ENCODE data around the gene NDFIP1.
A peak's percentile ranks its signal among the peaks of the same experiment; 100 is the strongest.

Gene NDFIP1

DNA sequence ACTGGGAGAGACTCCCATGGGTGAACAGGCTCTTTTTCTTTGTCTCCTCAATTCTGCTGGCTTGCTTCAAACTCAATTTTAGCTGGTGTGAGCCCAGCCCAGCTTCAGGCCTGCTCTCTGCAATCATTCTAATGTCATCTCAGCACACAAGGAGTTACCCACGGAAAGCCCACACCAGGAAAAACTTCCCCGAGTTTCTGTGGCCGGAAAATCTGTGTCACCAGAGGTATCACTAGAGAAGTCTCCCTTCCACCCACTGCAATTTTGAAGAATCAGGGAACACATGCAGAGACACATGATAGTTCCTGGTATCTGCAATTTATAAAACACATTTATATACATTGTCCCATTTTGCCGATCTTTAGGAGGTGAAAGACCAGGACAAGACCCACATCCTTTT is 13.5 kb upstream of the NDFIP1 start:
- no peak for DNase-seq

DNA sequence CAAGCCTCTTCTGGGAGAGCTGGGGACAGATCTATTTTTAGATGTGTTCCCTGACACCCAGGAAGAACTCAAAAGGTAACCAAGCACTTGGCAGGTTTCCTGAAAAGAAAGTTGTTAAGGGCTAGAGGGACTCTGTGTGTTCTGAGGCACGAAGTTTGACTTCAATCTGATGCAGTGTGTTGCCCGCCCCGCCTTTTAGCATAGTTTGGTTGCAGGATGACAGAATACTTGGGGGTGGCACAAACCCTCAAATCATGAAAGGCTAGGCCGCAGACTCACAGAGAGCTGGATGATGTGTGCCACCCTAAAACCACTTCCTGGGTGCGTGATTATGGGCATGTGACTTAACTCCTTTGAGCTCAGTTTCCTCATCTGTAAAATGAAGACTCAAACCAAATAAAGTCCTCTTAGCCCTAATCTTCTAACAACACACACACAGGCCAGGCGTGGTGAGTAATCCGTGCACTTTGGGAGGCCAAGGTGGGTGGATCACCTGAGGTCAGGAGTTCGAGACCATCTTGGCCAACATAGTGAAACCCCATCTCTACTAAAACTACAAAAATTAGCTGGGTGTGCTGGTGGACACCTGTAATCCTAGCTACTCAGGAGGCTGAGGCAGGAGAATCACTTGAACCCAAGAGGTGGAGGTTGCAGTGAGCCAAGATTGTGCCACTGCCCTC is 12.8 kb upstream of the NDFIP1 start:
- no peak for DNase-seq

DNA sequence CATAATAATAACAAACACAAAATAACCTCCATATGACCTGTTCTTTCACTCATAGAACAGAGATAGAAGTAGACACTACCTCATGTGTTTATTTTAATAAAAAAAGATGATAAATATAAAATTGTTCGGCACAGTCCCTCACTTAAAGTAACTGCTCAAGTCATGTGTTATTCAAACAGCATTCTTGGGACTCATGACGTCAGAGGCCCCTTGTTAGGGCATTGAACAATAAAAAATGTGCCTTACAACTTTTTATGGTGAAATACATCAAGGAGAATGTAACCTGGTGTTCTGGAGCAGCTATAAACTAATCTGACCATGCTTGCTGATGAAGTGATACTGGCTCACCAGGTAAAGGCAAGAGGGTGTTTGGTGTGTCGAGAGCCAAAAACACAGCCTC is 12.2 kb upstream of the NDFIP1 start:
- DNase-seq = peak; percentile 20

DNA sequence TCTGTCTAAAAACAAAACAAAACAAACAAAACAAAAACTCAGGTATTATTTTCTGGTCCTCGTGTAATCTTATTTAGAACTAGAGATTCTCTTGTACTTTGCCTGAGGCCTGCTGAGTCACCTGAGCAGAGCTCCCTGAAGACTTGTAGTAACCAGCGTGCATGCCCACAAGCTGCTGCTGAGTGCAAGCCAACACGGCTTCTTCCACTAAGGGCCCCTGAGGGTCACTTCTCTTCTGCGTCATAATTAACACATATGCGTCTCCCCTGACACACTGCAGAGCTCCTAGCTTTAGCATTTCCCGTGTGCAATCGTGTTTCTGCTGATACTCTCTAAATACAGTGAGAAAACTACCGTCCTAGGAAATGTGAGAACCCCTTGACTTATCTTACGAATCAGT is 10.9 kb upstream of the NDFIP1 start:
- DNase-seq = no peak

DNA sequence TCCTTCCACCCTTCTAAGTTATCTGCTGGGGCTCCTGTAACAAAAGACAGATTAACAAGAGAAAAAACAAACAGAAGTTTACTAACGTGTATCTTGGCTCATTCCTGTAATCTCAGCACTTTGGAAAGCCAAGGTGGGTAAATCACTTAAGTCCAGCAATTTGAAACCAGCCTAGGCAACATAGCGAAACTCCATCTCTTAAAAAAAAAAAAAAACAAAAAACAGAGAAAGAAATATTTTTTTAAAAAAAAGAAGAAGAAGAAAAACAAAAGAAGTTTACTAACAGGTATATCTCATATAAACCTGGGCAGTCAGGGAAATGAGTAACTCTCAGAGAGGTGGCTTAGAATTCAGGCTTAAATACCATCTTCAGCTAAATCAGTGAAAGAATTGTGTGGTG is 10.3 kb upstream of the NDFIP1 start:
- DNase-seq = no peak

DNA sequence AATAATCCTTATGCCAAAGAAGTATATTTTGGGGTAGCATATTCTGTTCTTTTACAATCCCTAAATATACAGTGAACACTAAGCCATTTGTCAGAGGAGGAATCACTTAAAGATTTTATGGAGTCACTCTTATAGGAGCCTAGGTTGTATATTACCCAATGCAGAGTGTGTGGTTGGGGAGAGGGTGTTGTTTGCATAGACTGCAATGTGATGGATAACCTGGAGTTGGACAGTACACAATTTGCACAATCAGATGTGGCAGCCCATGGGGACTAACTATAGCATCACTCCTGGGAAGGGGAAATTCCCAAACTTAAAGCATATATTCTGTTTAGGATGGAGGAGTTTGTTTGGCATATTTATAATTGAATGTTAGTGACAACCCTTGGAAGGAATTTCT is 9.6 kb upstream of the NDFIP1 start:
- DNase-seq = no peak

DNA sequence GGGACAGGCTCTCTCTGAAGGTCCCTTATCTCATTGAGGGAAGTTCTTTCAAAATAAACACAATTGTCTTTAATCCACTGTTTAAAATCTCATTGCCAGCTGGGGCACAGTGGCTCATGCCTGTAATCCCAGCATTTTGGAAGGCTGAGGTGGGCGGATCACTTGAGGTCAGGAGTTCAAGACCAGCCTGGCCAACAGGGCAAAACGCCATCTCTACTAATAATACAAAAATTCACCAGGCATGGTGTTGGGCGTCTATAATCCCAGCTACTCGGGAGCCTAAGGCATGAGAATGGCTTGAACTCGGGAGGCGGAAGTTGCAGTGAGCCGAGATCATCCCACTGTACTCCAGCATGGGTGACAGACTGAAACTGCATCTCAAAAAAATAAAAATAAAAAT is 8.3 kb upstream of the NDFIP1 start:
- no peak for DNase-seq

DNA sequence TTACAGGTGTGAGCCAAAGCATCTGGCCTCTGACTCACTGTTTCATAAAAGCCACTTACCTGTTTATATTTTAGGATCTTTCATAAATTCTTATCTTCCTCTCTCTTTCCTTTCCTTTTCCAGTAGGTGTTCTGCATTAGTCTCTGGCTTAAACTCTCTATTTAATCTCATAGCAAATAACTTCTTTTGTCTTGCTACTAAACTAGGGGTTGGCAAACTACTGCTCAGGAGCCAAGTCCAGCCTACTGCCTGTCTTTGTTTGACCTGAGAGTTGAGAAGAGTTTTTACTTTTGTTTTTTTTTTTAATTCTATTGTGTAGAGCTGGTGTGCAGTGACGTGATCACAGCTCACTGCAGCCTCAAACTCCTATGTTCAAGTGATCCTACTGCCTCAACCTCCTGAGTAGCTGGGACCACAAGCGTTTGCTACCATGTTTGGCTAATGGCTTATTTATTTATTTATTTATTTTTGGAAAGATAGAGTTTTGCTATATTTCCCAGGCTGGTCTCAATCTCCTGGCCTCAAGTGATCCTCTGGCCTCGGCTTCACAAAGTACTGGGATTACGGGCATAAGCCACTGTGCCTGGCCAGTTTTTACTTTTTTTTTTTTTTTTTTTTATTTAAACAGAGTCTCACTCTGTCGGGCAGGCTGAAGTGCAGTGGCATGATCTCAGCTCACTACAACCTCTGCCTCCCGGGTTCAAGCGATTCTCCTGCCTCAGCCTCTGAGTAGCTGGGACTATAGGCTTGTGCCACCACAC is 5.4 kb upstream of the NDFIP1 start:
- no peak for DNase-seq

DNA sequence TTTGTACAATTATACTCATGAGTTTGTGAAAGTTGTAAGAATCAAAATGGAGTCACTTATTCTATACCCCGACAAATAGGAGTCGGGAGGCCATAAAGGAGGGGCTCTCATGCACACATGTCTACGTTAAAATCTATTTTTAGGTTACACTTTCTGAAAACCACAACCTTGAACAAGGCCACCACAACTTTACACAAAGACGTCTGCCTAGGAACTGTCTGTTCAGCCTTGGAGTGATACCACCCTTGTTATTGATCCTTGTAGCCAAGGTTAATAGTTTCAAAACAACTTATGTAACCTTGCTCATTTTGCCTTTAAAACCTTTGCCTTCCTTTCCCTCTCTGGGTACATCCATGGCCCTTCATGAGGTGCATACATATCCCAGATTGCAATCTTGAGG is 4.1 kb upstream of the NDFIP1 start:
- DNase-seq = no peak

DNA sequence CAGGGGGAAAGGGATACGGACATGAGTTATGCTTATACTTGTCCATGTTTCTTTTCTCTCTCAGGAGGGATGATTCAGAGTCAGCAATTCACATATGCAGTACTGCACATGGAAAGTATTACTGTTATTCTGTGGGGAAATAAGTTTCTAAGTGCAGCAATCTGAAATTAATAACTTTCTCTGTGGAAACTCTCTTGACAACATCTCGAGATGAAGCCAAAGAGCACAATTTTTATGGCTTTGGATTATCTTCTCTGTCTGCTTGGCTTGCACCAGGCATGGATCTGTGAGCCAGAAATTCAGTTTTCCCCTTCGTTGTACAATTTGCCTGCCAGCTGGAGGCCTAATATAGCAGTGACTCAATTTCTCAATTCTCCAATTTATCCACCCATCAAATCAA is 2.5 kb upstream of the NDFIP1 start:
- DNase-seq = peak; percentile 22

DNA sequence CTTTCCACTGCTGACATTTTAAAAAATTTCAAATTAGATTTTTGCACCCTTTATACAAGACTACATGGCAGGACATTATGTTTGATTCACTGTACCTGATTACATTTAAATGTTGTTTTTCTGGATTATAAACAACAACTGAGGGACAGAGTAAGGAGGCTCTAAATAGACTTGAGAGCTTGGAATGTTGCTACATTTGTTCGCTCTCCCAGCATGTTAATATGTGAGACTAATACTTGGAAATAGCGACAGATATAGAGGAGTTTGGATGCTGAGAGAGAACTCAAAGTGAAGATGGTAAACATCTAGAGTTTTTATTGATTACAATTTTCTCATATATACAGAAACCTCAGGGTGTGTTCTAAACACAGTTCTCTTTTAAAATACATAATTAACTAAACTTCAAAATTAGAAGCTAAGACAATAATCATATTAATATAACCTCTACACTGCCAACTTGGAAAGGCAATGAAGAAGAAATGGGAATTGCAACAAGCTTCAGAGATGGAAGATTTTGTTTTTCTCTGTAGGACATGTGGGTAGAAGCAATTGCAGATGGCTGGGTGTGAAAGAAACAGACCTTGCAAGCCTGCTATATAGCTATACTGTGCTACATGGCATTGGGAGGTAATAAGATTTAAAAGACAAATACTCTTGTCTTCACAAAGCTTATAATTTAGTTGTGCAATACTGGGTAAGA is 1.4 kb upstream of the NDFIP1 start:
- DNase-seq = no peak

DNA sequence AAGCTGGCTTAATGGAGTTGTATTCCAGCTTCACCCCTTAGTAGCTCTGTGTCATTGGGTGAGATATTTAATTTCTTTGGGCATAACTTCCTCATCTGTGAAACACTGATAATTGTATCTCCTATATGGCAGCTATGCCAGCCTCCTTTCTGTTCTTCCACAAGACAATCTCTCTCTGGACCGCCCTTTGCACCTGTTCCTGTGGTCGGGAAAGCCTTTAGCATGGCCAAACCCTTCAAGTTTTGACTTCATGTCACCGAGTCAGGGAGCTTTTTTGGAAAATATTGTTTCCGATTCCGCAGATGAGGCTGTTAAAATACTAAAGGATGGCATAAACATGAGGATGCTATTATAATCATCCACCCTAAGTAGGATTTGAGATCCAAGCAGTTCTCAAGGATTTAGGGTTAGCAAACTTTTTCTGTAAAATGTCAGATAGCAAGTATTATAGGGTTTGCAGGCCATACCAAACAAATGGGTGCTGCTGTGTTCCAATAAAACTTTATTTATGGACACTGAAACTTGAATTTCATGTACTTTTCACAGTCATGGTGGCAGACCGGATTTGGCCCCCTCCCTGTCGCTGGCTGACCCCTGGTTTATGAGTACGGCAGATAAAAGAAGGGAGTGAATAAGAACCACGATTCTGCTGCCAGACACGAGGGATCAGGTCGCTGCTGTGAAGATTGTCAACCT is 695 bp upstream of the NDFIP1 start:
- no peak for DNase-seq

DNA sequence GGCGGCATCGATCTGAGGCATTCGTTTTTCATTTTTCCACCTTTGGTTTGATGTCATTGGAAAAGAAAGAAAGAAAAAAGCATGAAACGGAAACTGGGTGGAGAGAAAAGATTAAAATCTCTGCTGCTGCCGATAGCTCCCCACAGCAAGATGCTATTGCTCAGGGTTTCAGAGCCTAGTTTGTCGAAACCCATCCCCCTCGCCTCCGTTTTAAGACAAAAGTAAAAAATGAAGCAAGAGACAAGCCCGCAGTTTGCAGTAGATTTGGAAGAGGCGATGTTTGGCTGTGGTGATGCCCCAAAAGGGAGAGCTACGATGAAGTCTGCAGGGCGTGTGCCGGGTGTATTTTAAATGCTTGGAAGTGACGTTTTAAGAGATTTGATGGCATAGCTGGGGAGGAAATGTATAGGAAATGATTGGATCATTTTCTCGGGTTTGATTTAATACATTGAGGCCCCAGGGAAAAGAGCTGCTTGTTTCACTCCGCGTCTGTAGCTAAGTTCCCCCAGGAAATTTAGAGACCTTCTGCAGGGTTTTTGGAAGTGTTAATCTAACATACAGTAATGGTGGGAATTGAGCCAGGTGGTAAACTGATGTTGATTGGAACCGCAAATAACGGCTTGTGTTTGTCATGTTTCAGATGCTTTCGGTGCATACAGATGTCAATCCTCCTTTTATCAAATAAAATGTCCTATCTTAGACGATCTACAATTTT is 909 bp downstream of the NDFIP1 start:
- peak; percentile 31 for DNase-seq

DNA sequence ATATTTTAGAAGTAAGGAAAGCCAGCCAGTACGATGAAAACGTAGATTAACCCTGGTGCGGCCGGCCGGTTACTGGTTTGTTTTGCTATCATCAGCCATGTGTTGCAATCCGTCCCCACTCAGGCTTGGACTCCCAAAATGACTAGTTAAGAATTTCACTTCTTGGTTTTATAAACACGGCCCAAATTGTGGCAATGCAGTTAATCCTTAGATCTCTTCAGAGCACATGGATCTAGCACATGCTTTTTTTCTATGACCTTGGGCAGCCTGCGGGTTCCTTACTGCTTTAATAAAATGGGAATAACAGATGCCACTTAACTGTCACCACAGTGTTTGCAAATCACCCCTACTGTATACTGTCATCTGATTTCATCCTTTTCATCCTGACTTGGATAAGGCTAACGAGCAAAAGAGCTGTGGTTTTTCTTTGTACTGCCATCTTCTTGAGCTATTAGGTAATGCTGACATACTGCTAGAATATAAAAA is 1.5 kb downstream of the NDFIP1 start:
- DNase-seq = peak; percentile 20

DNA sequence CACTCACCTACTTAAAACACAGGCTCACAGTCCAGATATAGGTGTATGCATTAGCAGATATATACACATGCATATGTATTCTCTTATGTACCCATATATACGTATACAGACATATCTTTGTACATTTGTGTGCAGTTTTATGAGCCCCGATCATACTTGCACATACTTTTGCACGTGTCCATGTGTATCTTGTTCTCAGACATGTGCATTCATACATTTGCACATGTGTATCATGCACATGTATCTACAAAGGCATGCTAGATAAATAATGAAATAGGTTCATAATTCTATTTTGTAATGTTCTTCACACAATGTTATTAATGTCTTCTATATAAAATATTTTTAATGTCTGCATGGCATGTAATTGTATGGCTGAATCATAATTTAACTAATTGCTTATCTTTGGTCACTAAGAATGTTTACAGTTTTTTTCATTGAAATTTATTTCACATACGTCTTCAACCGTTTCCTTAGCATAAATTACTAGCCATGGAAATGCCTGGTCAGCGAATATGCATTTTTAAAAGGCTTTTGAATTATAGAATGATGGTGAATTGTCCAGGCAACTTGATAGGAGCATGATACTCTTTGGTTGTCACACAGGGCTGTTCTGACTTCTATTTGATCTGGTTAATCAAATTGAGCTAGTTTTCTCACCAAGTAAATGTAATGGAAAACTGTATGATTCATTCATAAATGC is 2.6 kb downstream of the NDFIP1 start:
- no peak for DNase-seq

DNA sequence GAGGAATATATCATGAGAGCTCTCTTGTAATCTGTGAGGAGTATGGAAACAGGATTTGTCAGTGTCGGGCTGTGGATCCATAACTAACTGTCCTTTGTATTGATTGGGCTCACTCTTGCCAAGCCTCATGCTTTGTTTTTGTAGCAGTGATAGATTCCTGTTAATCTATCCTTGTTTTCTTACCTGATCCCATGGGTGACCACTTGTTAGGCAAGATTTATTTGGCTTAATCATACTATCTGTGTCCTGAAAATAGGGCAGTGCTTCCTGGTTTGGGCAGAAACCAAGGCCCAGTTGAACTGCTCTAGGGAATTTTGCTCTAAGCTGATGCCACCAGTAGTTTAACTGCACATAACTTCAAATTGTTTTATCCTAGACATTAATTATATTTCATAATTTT is 6.1 kb downstream of the NDFIP1 start:
- no peak for DNase-seq

DNA sequence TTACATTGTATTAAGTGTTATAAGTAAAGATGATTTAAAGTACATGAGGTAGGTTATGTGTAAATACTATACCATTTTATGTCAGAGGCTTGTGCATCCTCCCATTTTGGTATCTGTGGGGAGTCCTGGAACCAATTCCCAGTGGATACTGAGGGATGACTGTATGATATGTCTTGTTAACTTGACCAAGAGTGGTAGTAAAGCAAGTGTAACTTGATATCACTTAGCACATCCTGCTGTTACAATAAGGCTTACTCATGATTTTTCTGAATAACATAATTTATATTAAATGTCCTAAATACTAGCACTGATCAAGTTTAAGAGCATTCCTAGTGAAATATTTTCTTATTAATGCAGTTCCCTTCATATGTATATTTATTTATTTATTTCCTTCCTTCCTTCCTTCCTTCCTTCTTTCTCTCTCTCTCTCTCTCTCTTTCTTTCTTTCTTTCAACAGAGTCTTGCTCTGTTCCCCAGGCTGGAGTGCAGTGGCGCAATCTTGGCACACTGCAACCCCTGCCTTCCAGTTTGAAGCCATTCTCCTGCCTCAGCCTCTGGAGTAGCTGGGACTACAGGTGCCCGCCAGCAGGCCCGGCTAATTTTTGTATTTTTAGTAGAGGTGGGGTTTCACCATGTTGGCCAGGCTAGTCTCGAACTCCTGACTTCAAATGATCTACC is 7.5 kb downstream of the NDFIP1 start:
- DNase-seq = peak; percentile 71

DNA sequence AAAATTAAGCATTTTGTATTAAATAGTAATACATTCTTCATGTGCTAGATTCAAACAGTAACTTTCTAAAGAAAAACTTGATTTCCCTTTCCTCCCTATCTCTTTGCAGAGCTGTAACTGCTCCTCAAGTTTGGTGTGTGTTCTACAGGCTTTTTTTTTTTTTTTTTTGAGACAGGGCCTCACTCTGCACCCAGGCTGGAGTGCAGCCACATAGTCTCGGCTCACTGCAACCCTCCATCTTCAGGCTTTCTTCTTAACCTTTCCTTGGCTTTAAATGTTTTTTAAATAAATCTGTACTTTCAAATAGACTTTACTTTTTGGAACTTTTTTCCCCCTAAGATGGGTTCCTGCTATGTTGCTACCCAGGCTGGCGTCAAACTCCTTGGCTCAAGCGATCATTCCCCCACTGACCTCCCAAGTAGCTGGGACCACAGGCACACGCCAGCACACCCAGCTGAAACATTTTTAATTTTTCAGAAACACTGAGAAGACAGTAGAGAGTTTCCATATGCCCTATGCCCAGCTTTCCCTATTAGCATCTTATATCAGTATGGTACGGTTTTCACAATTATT is 9.1 kb downstream of the NDFIP1 start:
- no peak for DNase-seq

DNA sequence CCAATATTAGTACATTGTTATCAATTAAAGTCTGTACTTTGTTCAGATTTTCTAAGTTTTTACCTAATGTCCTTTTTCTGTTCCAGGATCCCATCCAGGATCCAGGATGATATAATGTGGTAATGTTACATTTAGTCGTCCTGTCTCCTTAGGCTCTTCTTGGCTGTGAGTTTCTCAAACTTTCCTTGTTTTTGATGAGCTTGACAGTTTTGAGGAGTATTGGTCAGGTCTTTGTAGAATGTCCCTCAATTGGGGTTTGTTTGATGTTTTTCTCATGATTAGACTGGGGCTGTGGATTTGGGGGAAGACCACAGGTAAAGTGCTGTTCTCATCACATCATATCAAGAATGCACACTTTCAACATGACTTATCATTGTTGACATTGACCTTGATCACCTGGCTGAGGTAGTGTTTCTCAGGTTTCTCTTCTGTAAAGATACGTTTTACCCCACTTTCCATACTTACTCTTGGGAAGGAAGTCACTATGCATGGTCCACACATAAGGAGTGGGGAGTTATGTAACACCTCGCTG is 9.6 kb downstream of the NDFIP1 start:
- no peak for DNase-seq

DNA sequence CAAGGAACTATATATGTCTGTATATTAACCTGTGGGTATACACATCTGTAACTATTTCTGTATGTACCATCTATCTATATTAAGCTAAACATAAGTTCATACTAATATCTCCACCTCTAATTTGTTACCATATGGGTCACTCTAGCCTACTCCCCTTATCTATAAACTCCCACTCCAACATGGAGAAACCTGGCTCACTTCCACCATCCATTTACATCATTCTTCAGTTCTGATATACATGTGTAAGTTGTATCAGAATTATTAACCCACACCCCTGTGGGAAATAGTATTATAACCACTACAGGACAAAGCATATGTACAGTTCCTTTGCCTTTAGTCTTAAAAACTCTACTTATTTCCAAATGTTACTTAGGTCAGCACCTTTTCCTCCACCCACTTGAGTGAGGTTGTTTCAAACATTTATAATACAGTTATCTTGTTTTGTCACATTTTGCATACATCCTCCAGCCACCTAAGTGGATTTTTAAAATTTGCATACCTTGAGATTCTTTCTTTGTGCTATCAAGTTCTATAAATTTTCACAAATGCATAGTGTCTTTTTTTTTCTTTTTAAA is 10.6 kb downstream of the NDFIP1 start:
- DNase-seq = no peak
